NCI-H2171 treated with DMSO at 0.1 percent for 48 hours (cell line): ENCODE results near the gene VSX1.

Source experiments
- DNase-seq: peaks from one replicate; lab custom pipeline; 2025; lab: John Stamatoyannopoulos, UW

VSX1 gene

GRCh38 chr20:25040438-25040831 is 41.5 kb downstream of the VSX1 start:
- DNase-seq: no peak

DNA sequence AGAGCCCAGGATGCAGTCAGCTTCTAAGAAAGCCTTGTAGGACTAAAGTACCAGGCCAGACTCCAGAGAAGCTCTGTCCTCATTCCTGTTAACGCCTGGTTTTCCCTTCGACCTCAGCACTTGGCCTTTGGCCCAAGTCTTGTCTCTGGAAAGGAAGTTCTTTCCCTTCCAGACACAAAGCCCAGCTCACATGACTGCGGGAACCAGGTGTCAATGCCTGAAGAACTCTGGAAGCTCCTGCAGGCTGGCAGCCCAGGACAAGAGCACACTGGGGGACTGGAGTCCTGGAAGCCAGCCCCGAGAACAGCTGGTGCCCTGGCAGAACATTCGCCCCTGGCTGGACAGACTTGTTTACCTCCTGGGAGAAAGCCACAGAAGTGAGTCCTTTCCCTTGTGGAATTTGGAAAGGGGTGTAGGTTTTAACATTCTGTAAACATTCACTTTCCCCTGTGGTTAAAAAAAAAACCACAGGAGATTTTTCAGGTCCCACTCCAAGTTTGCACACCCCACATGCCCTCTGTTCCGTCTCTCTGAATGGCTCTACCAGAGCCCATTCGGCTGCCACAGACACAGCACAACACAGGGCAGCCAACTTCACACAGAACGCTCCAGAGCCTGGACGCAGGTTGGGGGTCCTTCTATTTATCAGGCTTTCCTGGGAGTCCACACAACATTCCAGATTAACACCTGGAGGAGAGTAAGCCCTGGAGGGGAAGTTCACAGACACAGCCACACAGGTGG is 42.1 kb downstream of the VSX1 start:
- peak; percentile 64 for DNase-seq

DNA sequence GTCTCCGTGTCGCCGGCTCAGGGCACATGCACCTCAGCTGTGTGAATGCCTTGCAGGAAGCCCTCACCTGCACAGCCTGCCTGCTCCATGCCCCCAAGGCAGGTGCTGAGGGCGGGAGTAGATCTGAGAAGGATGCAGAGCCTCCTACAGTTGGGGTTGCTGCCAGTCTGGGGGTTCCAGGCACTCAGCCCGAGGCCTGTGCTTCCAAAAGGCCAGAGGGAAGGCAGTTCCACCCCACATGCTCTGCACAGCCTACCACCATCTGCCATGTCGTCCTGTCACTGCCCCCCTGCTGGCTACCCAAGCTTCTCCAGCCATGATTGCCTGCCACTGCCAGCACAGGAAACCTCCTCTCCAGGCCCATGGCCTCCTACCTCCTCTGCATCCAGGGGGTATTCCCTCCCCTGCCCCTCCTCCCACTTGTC is 43.3 kb downstream of the VSX1 start:
- DNase-seq: peak; percentile 42

GRCh38 chr20:25038103-25038410 is 43.9 kb downstream of the VSX1 start:
- DNase-seq: peak; percentile 65

DNA sequence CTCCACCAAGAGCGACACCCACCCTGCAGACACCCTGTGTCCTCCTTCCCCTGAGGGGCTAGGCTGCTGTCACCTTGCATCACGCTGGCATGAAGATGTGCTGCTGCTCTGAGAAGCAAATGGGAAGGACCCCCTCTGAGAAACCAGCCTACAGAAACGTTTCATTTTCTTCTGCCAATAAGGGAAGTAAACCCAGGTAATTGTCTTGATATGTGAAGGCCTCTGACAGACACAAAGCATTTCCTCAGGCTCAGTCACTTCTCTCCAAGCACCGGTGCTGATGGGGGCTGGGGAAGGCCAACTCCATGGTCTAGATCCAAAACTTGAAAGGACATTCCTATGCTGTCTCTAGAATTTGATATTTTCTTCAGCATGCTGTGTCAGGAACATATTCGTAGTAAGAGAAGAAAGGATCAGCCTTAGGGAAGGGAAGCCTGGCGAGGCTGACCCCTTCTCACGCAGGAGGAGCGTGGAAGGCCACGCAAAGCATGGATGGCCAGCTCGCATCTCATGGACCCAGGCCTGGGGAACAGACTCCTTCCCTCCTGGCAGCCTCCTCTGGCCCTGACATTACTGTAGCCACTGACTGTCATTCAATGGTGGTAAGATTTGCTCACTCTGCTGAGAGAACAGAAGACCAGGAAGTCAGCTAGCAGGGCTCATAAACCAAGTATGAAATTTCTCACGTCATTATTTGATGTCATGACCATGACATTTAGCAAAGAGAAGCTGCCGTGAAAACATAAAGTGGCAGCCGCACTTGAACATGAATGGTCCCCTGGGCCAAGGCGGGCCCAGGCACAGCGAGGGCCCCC is 44.4 kb downstream of the VSX1 start:
- DNase-seq: no peak

DNA sequence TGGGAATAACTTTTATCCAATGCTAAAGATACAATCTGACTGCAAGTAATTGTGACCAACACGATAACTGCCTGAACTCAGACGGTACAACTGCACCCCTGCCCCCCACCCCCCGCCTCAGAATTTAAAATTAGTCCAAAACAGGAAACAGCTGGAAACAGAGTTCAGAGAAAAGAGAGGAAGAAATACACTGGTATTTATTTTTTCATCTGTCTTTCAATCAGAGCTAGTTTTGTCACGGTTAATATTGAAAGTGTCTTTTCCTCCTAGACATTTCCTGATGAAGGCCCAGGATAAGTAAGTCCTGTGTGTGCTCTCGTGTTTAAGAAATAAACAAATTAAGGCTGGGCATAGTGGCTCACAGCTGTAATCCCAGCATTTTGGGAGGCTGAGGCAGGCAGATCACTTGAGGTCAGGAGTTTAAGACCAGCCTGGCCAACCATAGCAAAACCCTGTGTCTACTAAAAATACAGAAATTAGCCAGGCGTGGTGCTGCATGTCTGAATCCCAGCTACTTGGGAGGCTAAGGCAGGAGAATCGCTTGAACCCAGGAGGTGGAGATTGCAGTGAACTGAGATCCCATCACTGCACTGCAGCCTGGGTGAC is 45.5 kb downstream of the VSX1 start:
- no peak for DNase-seq

GRCh38 chr20:25035921-25036320 is 46.0 kb downstream of the VSX1 start:
- DNase-seq: no peak

GRCh38 chr20:25033924-25034300 is 48.0 kb downstream of the VSX1 start:
- no peak for DNase-seq

GRCh38 chr20:25033265-25033923 is 48.5 kb downstream of the VSX1 start:
- peak; percentile 92 for DNase-seq

GRCh38 chr20:25032478-25033264 is 49.3 kb downstream of the VSX1 start:
- no peak for DNase-seq

- no peak for DNase-seq
Measured at GRCh38 chr20:25032065-25032477, 49.9 kb downstream of the VSX1 start.

DNA sequence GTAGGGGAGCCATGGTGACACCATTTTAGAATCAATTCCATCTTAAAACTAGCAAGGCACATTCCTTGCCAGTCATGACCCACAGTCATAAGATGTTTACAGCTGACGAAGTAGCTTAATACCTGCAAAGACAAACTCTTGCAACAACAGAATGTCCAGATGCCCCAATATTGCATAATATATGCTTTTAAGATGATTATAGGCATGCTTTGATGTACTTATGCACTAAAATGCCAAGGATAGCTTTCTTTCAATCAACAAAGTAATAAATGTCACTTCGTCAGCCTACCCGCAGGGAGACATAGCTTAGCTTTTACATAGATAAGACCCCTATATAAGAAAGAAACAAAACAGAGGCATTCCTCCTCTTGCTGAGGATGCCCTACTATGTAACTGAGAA is 50.7 kb downstream of the VSX1 start:
- no peak for DNase-seq

GRCh38 chr20:25030649-25031207 is 51.2 kb downstream of the VSX1 start:
- DNase-seq: no peak

- no peak for DNase-seq
Measured at GRCh38 chr20:25030007-25030648, 51.8 kb downstream of the VSX1 start.

- DNase-seq: no peak
Measured at GRCh38 chr20:25025986-25026605, 55.8 kb downstream of the VSX1 start.
